Loucy (cell line): ENCODE data around the gene LAMA5.

Experiments used
- H2AFZ ChIP-seq: fragments of 200-600 bp; sonication (generic); 2 replicates; pipeline ENCODE4 v1.6.0; 2016; ENCODE audit warnings: antibody characterized with exemption, mild to moderate bottlenecking, low read length, moderate library complexity
- H3F3A ChIP-seq: fragments of 200-600 bp; 2 replicates; pipeline ENCODE4 v1.6.0; 2016; ENCODE audit warnings: antibody characterized with exemption, low read depth, mild to moderate bottlenecking
- H3K27me3 ChIP-seq: fragments of 200-600 bp; sonication (generic); 2 replicates; pipeline ENCODE4 v1.6.1; 2014; ENCODE audit warnings: low read length, mild to moderate bottlenecking; ENCODE audit not compliant: insufficient read depth, poor library complexity, severe bottlenecking
- H3K36me3 ChIP-seq: fragments of 200-600 bp; sonication (generic); 2 replicates; pipeline ENCODE4 v1.6.1; 2016; ENCODE audit warnings: low read length; ENCODE audit not compliant: insufficient read depth
- H3K4me1 ChIP-seq: fragments of 200-600 bp; sonication (generic); 2 replicates; pipeline ENCODE4 v1.5.1; 2014; ENCODE audit warnings: low read length, mild to moderate bottlenecking; ENCODE audit not compliant: insufficient read depth, poor library complexity, severe bottlenecking
- H3K4me2 ChIP-seq: fragments of 200-600 bp; sonication (generic); 2 replicates; pipeline ENCODE4 v1.6.0; 2014; ENCODE audit warnings: antibody characterized with exemption, low read length, low read depth, mild to moderate bottlenecking; ENCODE audit not compliant: poor library complexity, severe bottlenecking
- H3K4me3 ChIP-seq: fragments of 200-600 bp; sonication (generic); 2 replicates; pipeline ENCODE4 v1.5.1; 2014; ENCODE audit warnings: low read length, mild to moderate bottlenecking, mixed read lengths; ENCODE audit not compliant: poor library complexity, severe bottlenecking
- H3K79me2 ChIP-seq: fragments of 200-600 bp; sonication (generic); 2 replicates; pipeline ENCODE4 v1.6.1; 2014; ENCODE audit warnings: low read length; ENCODE audit not compliant: insufficient read depth
- H3K9ac ChIP-seq: fragments of 200-600 bp; sonication (generic); 2 replicates; pipeline ENCODE4 v1.6.0; 2014; ENCODE audit warnings: mild to moderate bottlenecking, low read depth, low read length, moderate library complexity; ENCODE audit not compliant: poor library complexity, severe bottlenecking
- H3K9me2 ChIP-seq: fragments of 200-600 bp; sonication (generic); replicated peaks from 2 replicates; pipeline ENCODE4 v1.6.1; 2016; ENCODE audit warnings: low read depth, low read length, mixed read lengths
- H3K9me3 ChIP-seq: fragments of 200-600 bp; sonication (generic); 2 replicates; pipeline ENCODE4 v1.6.1; 2014; ENCODE audit warnings: mild to moderate bottlenecking, antibody characterized with exemption, low read length, low read depth; ENCODE audit not compliant: insufficient read depth
- H4K20me1 ChIP-seq: fragments of 200-600 bp; sonication (generic); 2 replicates; pipeline ENCODE4 v1.6.0; 2014; ENCODE audit warnings: antibody characterized with exemption, low read length, mild to moderate bottlenecking; ENCODE audit not compliant: insufficient read depth, poor library complexity, severe bottlenecking
- EZH2phosphoT487 ChIP-seq: fragments of 200-600 bp; IDR thresholded peaks from 2 replicates; pipeline ENCODE4 v1.6.1; 2018; ENCODE audit warnings: antibody characterized with exemption, mild to moderate bottlenecking, moderate library complexity, borderline replicate concordance
- TF ChIP-seq, protein P1 (sequence below): fragments of 200-600 bp; sonication (generic); conservative IDR thresholded peaks from 2 replicates; pipeline ENCODE4 v1.5.1; 2014; ENCODE audit warnings: mild to moderate bottlenecking, antibody characterized with exemption, low read length

LAMA5 gene

GRCh38 chr20:62285722-62286121, 81.4 kb downstream of the LAMA5 start:
- Histone ChIP-seq H3K9ac (no peak overlapping the region), H3K36me3 (peaks cover 63% of the 10 kb centered on the region; the same call in 1 of the 2 replicates), H3F3A (no peaks in the 10 kb centered on the region), H3K4me1 (no peaks in the 10 kb centered on the region), H3K27me3 (no peaks in the 10 kb centered on the region), H3K9me2 (no peaks in the 10 kb centered on the region), H3K4me3 (no peak overlapping the region), H3K79me2 (no peaks in the 10 kb centered on the region), H3K4me2 (no peak overlapping the region), H3K9me3 (no peaks in the 10 kb centered on the region), H4K20me1 (no peaks in the 10 kb centered on the region), H2AFZ (no peak overlapping the region)
- TF ChIP-seq, protein P1, sequence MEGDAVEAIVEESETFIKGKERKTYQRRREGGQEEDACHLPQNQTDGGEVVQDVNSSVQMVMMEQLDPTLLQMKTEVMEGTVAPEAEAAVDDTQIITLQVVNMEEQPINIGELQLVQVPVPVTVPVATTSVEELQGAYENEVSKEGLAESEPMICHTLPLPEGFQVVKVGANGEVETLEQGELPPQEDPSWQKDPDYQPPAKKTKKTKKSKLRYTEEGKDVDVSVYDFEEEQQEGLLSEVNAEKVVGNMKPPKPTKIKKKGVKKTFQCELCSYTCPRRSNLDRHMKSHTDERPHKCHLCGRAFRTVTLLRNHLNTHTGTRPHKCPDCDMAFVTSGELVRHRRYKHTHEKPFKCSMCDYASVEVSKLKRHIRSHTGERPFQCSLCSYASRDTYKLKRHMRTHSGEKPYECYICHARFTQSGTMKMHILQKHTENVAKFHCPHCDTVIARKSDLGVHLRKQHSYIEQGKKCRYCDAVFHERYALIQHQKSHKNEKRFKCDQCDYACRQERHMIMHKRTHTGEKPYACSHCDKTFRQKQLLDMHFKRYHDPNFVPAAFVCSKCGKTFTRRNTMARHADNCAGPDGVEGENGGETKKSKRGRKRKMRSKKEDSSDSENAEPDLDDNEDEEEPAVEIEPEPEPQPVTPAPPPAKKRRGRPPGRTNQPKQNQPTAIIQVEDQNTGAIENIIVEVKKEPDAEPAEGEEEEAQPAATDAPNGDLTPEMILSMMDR = no peak
- no peak for TF ChIP-seq EZH2phosphoT487

DNA sequence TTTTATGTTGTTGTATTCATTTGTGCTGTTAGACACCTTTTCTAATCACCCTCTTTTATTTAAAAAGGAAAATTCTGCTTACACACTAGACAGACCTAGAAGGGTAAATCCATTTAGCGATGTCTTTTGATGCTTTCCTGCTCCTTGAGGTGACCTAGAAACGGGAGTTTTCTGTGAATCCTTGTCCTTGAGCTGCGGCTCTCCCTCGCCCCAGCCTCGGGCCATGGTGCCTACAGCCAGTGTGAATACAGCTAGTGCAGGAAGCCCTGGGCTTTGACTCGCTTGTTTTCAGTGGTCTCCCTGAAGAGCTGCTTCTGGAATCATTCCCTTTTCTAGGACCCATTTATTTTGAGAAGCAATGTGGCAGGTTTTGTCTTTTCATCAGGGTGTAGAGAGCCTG, 82.0 kb downstream of the LAMA5 start:
- Histone ChIP-seq H3K36me3 (peaks cover 69% of the 10 kb centered on the region; the same call in 1 of the 2 replicates), H3K27me3 (no peaks in the 10 kb centered on the region), H3K79me2 (no peaks in the 10 kb centered on the region), H3K9ac (no peak overlapping the region), H3F3A (no peaks in the 10 kb centered on the region), H3K9me3 (no peaks in the 10 kb centered on the region), H2AFZ (no peak overlapping the region), H3K4me1 (no peaks in the 10 kb centered on the region), H3K4me2 (no peak overlapping the region), H4K20me1 (no peaks in the 10 kb centered on the region), H3K9me2 (no peaks in the 10 kb centered on the region), H3K4me3 (no peak overlapping the region)
- TF ChIP-seq, protein P1 = no peak
- TF ChIP-seq EZH2phosphoT487 = no peak

GRCh38 chr20:62284448-62284847, 82.7 kb downstream of the LAMA5 start:
- H3K9me2 ChIP-seq = no peaks in the 10 kb centered on the region
- no peak overlapping the region for H3K4me2 ChIP-seq
- H3F3A ChIP-seq = no peaks in the 10 kb centered on the region
- no peaks in the 10 kb centered on the region for H3K4me1 ChIP-seq
- no peak for TF ChIP-seq EZH2phosphoT487
- TF ChIP-seq, protein P1 = no peak
- H3K9me3 ChIP-seq = no peaks in the 10 kb centered on the region
- no peak overlapping the region for H3K9ac ChIP-seq
- H3K79me2 ChIP-seq = no peaks in the 10 kb centered on the region
- H4K20me1 ChIP-seq = no peaks in the 10 kb centered on the region
- H2AFZ ChIP-seq = no peak overlapping the region
- H3K27me3 ChIP-seq = no peaks in the 10 kb centered on the region
- H3K4me3 ChIP-seq = no peak overlapping the region
- H3K36me3 ChIP-seq = peaks cover 76% of the 10 kb centered on the region; the same call in 1 of the 2 replicates
